ENCODE results near the gene OR10V1.
"Not testable (repeated sequence)": the region's sequence is repeated elsewhere in the genome, so short reads cannot be mapped to it uniquely, and the experiment has no call there.

- not testable (repeated sequence) for TF ChIP-seq CTCF (conservative IDR thresholded peaks at IDR 0.05; ENCODE audit: low read length); EZH2phosphoT487 (IDR thresholded peaks at IDR 0.05; ENCODE audit: borderline replicate concordance)
Observed at GRCh38 chr11:59700157-59700556, 13.5 kb downstream of the OR10V1 start.
